ENCODE results near the gene HIC1.

HIC1 gene

DNA sequence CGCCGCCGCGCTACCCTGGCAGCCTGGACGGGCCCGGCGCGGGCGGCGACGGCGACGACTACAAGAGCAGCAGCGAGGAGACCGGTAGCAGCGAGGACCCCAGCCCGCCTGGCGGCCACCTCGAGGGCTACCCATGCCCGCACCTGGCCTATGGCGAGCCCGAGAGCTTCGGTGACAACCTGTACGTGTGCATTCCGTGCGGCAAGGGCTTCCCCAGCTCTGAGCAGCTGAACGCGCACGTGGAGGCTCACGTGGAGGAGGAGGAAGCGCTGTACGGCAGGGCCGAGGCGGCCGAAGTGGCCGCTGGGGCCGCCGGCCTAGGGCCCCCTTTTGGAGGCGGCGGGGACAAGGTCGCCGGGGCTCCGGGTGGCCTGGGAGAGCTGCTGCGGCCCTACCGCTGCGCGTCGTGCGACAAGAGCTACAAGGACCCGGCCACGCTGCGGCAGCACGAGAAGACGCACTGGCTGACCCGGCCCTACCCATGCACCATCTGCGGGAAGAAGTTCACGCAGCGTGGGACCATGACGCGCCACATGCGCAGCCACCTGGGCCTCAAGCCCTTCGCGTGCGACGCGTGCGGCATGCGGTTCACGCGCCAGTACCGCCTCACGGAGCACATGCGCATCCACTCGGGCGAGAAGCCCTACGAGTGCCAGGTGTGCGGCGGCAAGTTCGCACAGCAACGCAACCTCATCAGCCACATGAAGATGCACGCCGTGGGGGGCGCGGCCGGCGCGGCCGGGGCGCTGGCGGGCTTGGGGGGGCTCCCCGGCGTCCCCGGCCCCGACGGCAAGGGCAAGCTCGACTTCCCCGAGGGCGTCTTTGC is 3.1 kb downstream of the HIC1 start:
- no peak for DNase-seq

DNA sequence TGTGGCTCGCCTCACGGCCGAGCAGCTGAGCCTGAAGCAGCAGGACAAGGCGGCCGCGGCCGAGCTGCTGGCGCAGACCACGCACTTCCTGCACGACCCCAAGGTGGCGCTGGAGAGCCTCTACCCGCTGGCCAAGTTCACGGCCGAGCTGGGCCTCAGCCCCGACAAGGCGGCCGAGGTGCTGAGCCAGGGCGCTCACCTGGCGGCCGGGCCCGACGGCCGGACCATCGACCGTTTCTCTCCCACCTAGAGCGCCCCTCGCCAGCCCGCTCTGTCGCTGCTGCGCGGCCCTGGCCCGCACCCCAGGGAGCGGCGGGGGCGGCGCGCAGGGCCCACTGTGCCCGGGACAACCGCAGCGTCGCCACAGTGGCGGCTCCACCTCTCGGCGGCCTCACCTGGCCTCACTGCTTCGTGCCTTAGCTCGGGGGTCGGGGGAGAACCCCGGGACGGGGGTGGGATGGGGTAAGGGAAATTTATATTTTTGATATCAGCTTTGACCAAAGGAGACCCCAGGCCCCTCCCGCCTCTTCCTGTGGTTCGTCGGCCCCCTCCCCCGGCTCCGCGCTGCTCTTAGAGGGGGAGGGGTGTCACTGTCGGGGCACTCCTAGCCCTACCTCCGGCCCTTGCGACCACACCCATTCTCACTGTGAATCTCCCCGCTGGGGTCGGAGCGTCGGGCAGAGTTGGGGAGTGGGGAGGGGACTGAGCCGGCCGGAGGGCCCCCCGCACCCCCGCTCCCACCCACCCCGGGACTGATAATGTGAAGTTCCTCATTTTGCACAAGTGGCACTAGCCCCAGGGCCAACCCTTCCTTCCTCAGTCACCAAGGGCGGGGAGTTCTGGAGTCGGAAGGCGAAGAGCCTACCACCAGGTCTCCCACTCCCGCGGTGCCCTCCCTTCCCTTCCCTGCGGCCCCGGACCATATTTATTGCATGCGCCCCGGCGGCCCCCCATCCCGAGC is 4.0 kb downstream of the HIC1 start:
- DNase-seq: peak in 3 of 10 donors; percentile 25 to 52 (median 48)
- intact Hi-C loops (cut with DNase I): no loop called here

More for the DNA sequence above, 3.1 kb downstream of the HIC1 start:
- intact Hi-C loops (cut with DNase I): no loop called here

DNA sequence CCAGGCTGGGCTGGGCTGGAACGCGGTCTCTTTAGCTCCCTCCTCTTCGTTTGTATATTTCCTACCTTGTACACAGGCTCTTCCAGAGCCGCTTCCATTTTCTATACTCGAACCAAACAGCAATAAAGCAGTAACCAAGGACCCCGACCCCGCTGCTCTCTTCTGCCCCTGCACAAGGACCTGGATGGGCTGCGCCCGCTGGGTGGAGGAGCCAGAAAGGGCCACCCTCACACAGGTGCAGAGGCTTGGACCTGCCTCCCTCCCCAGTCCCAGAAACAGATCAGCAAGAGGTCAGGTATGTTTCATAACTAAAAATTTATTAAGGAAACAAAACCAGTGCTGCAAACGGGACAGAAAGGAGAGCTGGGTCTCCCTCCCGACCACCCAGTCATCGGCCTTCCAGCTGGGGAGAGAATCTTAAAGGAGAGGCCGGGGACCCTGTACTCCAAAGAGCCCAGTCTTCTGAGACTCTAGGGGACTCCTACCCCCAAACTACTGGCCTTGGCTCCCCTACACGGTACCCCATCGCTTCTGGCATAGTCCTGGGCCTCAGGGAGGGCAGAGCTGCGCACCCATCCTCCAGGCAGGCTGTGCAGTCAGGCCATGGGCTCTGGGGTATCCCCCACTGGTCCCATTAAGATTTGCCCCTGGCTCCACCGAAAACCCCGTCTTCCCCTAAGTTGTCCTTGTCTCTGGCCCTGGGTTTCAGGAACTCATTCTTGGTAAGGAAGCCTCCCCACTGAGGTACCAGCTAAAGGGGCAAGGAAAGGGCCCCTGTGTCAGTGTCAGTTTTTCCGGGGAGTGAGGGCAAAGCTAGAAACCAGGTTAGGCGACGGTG is 4.9 kb downstream of the HIC1 start:
- intact Hi-C loops (cut with DNase I): no loop called here
- DNase-seq: no peak

DNA sequence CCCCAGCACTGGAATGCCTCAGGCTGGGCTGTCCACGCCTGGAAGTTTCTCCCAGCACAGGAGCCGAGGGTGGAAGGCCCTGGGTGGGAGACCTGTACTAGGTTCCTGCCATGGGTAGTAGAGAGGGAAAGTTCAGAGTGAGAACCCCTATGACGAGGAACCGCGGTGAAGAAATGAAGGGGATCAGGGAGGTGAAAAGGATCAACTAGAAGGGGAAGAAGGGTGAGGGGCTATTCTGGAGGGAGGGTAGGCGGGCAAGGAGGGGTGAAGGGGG is 5.4 kb downstream of the HIC1 start:
- peak in 1 of 10 donors; percentile 55 for DNase-seq
- intact Hi-C loops (cut with DNase I): no loop called here

DNA sequence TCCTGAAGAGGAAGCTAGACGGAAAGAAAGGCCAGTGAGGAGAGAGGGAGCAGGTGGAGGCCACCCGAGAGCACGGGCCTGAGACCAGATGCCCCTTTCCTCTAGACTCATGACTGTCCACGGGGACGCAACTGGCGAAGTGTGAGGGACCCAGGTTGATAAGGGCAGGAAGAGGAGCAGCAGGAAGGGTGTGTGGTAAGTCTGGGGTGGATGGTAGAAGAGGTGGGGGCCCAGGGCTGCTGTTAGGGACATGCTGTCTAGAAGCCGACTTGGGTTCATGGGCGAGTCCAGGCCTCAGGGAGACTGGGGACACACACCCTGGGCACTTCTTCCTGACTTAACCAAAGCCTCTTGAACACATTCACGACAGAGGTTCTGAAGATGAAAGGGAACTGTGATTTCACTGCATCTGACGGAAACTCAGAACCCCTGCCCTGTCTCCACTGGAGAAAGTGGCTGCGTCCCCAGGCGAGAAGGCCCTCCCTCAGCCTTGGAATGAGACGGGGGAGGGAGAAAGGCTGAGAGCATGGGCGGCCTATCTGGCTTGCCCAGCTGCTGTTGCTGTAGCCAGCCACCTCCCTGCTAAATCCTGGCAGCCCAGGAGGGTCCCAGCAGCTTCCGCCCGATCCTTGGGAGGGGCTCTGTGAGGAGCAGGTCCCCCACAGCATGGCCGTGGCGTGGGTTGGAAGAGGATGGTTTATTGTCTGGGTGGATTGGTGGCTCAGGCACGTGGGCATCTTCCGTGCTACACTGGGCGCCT is 6.0 kb downstream of the HIC1 start:
- peak in 1 of 10 donors; percentile 35 for DNase-seq
- intact Hi-C loops (cut with DNase I): no loop called here

DNA sequence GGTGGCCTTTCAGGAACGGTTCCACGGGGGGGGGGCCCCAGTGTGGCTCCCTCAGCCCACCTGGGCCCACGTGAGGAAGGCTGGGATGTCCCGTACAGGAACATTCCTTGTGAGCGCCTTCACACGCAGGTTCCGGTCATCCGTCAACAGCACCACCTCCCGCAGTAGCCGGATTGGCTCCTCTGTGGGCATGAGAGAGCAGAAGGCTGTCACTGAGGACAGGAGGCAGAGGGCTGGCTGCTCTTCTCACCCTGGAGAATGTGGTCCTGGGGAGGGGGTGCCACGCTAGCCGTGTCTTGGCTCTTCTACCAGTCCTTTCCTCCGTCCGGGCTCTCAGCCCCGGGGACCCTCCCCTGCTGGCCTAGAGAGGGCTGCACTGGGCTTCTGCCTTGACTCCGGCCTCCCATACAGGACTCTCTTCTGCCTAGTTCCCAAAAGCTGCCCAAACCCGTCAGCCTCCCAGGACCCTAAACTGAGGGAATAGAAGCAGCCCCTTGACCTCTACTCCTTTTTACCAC is 6.6 kb downstream of the HIC1 start:
- DNase-seq: no peak
- intact Hi-C loops (cut with DNase I): no loop called here

DNA sequence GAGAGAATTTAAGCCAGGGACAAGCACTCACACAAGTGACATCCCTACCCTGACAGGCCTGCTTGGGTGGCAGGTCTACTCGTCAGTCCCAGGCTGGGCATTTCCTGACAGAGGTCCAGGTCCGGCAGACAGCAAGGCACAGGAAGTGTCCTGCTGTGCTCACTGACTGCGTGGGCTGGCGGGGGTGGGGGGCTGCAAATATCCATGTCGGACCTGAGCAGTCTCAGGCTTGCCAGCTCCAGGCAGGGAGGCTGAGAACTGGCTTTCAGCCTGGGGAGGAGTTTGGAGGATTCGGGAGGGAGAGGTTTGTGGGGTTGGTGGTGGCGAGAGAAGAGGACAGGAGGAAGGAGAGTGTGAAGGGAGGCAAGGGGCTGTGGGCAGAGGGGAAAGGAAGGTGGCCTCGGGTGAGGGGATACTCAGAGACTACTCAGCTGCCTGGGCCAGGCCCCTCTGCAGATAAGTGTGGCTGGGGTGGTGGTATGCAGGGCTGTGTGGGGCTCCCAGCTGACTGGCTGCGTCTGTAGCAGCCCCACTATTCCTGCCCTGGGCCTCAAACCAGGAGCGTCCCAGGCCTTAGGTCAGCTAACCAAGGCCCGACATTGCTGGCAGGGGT is 7.8 kb downstream of the HIC1 start:
- DNase-seq: peak in 1 of 10 donors; percentile 51
- intact Hi-C loops (cut with DNase I): no loop called here

DNA sequence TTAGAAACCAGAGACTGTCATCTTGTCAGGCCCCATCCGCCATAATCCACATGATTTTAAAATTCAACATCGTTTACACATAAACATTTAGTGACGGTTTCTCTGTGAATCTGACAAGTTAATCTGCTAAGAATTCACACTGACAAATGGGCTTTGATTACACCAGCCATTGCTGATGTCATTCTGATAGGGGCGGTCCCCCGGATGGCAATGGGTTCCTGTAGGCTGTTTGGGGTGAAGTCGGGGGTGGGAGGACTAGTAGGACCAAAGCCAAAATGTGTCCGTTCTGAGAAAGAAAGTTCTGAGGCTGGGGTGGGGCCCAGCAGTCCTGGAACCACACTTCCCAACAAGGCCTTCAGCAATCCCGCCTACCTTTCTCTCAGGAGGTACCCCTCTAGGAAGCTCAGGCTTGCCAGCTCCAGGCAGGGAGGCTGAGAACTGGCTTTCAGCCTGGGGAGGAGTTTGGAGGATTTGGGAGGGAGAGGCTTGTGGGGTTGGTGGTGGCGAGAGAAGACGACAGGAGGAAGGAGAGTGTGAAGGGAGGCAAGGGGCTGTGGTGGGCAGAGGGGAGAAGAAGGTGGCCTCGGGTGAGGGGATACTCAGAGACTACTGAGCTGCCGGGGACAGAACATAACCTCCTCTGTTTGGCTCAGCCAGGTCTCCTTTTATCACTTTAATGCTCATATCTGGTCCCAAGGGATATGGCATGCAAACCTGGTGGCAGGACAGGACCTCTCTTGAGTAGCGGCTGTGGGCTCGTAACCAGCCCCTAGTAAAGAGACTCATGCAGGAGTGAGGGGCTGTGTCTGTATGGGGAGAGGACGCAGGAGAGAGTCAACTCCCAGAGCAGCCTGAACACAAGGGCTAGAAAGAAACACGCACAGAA is 8.6 kb downstream of the HIC1 start:
- intact Hi-C loops (cut with DNase I): no loop called here

DNA sequence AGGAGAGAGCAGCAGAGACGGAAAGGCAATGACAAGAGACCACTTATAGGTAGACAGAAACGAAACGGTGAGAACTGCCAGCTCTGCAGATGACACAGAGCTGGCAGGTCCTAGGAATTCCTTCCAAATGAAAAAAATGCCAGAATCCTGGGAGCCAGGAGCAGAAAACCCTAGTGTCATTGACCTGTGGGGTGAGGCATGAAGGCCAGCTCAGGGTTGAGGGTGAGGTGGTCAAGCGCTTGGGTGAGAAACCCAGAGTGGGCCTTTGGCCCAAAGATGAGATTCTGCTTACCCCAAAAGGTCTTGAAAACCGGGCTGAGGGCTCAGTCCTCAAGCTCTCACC is 9.2 kb downstream of the HIC1 start:
- DNase-seq: no peak
- intact Hi-C loops (cut with DNase I): no loop called here

More for the DNA sequence above, 8.6 kb downstream of the HIC1 start:
- peak in 1 of 10 donors; percentile 66 for DNase-seq

DNA sequence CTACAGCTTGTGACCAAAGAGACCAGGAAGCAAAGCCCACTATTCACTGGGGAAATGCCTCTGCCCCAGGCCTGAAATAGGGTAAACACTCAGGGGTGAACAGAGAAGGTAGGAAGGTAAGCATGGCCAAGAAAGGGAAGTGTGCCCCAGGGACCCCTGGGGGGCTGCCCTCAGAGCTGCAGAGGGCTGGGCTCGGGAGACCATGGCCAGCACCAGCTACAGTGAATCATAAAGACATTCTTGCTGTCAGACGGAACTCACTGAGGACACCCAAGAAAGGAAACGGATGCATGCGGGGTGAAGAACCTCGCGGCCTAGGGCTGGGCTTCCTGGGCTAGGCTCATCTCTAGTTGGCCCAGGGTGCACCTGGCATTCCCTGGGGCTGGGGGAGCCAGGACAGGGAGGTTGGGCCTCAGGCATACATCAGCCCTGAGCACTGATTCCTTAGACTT is 9.6 kb downstream of the HIC1 start:
- DNase-seq: no peak

DNA sequence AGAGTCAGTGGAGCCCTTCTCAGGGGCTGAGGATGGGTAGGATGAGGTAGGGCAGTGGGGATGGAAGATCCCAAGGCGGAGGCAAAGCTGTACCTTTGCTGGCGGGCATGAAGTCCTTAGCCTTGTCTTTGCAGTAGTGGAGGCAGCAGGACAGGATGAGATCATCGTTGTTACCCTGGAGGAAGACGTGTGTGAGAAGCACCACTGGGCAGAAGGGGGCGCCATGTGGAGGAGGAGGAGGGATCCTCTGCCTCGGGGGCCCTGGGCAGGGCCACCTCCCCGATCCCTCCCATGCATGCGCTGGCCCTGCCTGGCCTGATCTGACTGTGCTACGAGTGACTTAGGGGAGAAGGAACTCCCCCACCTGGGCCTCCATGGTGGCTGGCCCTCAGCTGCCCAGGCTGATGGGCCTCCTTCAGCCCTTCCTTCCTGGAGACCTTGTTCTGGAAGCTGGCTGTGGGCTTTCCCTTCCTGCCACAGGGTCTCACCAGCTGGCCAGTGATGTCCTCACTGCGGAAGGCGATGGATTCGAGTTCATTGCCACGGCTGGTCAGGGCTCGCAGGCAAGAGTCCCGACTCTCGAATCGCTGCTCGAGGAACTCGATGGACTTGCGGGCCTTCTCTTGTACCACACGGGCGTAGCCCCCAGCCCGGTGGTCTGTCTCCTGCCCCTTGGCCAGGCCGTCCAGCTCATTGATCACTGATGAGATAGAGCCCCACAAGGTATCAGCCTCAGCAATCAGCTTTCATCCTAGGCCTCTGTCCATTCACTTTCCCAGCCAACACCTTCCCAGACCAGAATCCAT is 10.3 kb downstream of the HIC1 start:
- peak in 2 of 10 donors; percentile 50 to 83 for DNase-seq
- intact Hi-C loops (cut with DNase I): no loop called here

More for the DNA sequence above, 9.6 kb downstream of the HIC1 start:
- intact Hi-C loops (cut with DNase I): no loop called here

DNA sequence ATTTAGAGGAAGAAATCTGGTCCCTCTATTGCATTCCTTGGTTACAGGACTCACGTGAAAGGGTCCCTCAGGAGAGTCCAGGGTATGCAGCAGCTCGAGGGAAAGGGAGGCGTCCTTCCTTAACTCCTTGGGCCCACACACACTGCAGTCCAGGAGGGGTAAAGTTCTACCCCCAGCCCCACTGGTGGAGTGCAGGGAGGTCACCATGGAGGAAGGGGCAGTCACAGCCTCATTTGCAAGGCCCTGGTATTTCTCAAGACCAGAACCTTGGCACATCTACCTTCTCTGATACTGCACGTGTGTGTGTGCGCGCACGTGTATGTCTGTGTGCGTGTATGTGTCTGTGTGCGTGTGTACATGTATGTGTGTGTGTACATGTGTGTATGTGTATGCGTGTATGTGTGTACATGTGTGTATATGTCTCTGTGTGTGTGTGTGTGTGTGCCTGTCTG is 11.1 kb downstream of the HIC1 start:
- no peak for DNase-seq
- intact Hi-C loops (cut with DNase I): no loop called here

DNA sequence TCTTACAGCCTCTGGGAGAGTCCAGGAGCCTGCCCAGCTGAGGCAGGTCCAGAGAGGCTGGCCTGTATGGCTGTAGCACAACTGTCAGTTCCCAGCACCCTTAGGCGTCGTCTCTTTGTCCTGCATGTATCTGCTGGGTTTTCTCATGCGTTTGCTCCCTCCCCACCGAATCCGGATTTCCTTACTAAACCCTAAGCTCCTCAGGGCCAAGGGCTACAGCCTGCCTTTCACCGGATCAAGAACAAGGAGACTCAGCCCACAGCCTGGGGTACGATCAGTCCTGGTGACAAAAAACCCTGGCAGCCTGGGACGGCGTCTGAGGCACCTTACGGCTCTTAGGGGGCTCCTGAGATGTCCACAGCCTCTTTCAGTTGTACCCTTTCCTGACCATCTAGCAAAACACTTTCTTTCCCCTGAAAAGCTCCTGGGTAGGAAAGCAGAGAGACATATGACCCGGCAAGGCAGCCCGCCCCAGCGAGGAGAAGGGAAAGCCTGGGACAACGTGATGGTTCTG is 12.2 kb downstream of the HIC1 start:
- DNase-seq: peak in 2 of 10 donors; percentile 59 to 77
- intact Hi-C loops (cut with DNase I): no loop called here

DNA sequence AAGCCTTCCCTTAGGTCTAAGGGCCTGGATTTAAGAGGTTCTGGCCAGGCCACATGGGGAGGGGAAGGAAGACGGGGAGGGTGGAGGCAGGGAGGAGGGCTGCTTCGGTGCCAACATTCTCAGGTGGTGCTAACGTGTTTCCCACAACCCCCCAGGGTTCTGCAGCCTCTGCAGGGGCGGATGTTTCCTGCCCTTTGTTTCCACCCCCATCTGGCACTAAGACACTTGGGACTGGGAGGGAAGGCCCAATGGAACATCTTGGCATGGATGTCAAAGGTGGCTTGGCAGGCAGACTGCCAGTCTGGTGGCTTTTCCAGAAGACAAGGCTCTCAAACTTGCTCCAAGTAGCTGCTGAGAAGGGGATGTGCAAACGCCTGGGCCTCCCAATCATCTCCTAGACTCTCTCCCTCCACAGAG is 12.7 kb downstream of the HIC1 start:
- peak in 1 of 10 donors; percentile 59 for DNase-seq
- intact Hi-C loops (cut with DNase I): no loop called here

DNA sequence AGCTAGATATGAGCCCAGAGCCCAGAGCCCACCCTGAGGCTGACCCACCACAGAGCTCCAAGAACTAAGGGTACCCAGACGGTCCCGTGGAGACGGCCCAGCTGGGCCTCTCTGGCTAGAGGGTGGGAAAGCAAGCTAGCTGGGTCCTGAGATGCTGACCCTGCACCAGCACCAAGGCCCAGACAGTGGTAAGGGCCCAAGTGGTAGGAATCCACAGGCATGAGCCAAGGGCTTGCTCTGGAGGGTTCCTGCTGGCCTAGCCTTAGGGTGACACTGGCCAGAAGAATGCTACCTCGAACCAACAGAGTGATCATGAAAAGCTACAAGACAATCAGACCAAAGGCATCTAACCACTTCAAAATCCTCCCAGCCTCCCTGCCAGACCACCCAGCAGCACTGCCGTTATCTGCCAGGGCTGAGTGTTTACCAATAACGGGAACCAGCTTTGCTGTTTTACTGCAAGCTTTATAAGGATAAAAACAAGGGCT is 13.2 kb downstream of the HIC1 start:
- peak in 2 of 10 donors; percentile 25 to 45 for DNase-seq
- intact Hi-C loops (cut with DNase I): no loop called here

DNA sequence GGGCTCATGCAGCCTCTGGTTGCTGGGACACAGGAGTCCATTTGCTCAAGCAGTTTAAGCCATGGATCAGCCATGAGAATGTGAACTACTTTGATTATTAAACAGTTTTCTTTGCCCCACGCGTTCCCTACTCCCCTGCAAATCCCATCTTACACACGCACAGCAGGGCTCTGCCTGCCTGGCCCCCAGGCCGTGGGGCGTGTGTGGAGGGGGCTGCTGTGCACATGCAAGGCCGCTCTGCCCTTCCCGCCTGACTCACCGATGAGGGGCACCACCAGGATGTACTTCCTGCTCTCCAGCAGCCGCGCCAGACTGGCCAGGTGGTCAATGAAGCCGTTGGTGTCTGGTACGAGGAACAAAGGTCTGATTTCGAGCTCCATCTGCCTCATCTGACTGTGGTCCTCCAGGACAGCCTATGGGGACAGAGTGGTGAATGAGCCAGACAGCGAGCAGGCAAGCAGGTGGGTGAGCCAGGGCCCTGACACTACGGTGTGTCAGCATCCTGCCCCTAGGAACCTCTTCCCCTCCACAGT is 13.7 kb downstream of the HIC1 start:
- DNase-seq: peak in 3 of 10 donors; percentile 41 to 77 (median 68)
- intact Hi-C loops (cut with DNase I): no loop called here
